GM12878 (cell line): ENCODE measurements around the gene ZNF692. TPM values are rescaled to one million over a fixed set of nuclear protein-coding genes. Genes with fewer than 3 reads are reported as not detected.

Experiments
- BCLAF1 ChIP-seq: fragments of 450-650 bp; IDR thresholded peaks from 2 replicates; pipeline ENCODE4 v1.6.1; 2017; ENCODE audit warnings: antibody characterized with exemption, mild to moderate bottlenecking, moderate library complexity
- BHLHE40 ChIP-seq, 2 experiments: fragments of 450-650 bp in 1 of 2; IDR thresholded peaks; 2 replicates each; pipeline ENCODE4 v1.6.1; 2011 to 2017; ENCODE audit warnings: low read depth in 2 of 2, borderline replicate concordance in 1 of 2, improper control_type of control experiment in 1 of 2, low read length in 1 of 2, mild to moderate bottlenecking in 1 of 2
- CHD1 ChIP-seq: IDR thresholded peaks from 2 replicates; pipeline ENCODE4 v1.6.1; 2012; ENCODE audit warnings: low read depth, low read length, improper control_type of control experiment
- CHD4 ChIP-seq: fragments of 200-600 bp; sonication (generic); IDR thresholded peaks from 2 replicates; pipeline ENCODE4 v1.6.1; 2016; ENCODE audit warnings: mild to moderate bottlenecking
- ESRRA ChIP-seq: IDR thresholded peaks from 2 replicates; pipeline ENCODE4 v1.6.1; 2012; ENCODE audit warnings: mild to moderate bottlenecking, low read length, improper control_type of control experiment
- FOXK2 ChIP-seq: fragments of 450-650 bp; IDR thresholded peaks from 2 replicates; pipeline ENCODE4 v1.6.1; 2017; ENCODE audit warnings: mild to moderate bottlenecking, moderate library complexity
- FOXM1 ChIP-seq: IDR thresholded peaks from 2 replicates; pipeline ENCODE4 v1.6.1; 2012; ENCODE audit warnings: low read depth, mild to moderate bottlenecking, inconsistent platforms, low read length, moderate library complexity
- IKZF2 ChIP-seq, 2 experiments: fragments of 450-650 bp; IDR thresholded peaks; 2 replicates each; pipeline ENCODE4 v1.6.1; 2017; ENCODE audit warnings: mild to moderate bottlenecking in 2 of 2, moderate library complexity in 2 of 2
- MEF2A ChIP-seq: IDR thresholded peaks from 2 replicates; pipeline ENCODE4 v1.6.1; 2011; ENCODE audit warnings: low read depth, mild to moderate bottlenecking, low read length, moderate library complexity; ENCODE audit not compliant: insufficient read depth
- MEF2B ChIP-seq: fragments of 450-650 bp; IDR thresholded peaks from 2 replicates; pipeline ENCODE4 v1.6.1; 2018; ENCODE audit warnings: mild to moderate bottlenecking, moderate library complexity; ENCODE audit not compliant: partially characterized antibody, poor library complexity, severe bottlenecking
- MLLT1 ChIP-seq: fragments of 450-650 bp; IDR thresholded peaks from 2 replicates; pipeline ENCODE4 v1.6.1; 2016; ENCODE audit warnings: mild to moderate bottlenecking
- NR2C2 ChIP-seq: IDR thresholded peaks from 2 replicates; pipeline ENCODE4 v1.6.1; 2011; ENCODE audit warnings: borderline replicate concordance, low read depth; ENCODE audit not compliant: control insufficient read depth, insufficient read length
- NR2F1 ChIP-seq: fragments of 450-650 bp; conservative IDR thresholded peaks from 2 replicates; pipeline ENCODE4 v1.6.1; 2017; ENCODE audit warnings: mild to moderate bottlenecking
- SMAD5 ChIP-seq: IDR thresholded peaks from 2 replicates; pipeline ENCODE4 v1.6.1; 2016; ENCODE audit warnings: antibody characterized with exemption, low read depth
- SPI1 ChIP-seq: IDR thresholded peaks from 2 replicates; pipeline ENCODE4 v1.6.1; 2011; ENCODE audit warnings: low read depth, mild to moderate bottlenecking, low read length, moderate library complexity, borderline replicate concordance; ENCODE audit not compliant: insufficient read depth
- TCF12 ChIP-seq: IDR thresholded peaks from 2 replicates; pipeline ENCODE4 v1.6.1; 2011; ENCODE audit warnings: low read depth, mild to moderate bottlenecking, low read length
- ZNF24 ChIP-seq: fragments of 450-650 bp; IDR thresholded peaks from 2 replicates; pipeline ENCODE4 v1.6.1; 2017; ENCODE audit warnings: antibody characterized with exemption, mild to moderate bottlenecking
- ZNF687 ChIP-seq: fragments of 450-650 bp; IDR thresholded peaks from 2 replicates; pipeline ENCODE4 v1.6.1; 2017; ENCODE audit warnings: mild to moderate bottlenecking, moderate library complexity
- polyA plus RNA-seq, 11 experiments: library from polyadenylated mRNA; depleted of rRNA in 4 of 11; unstranded in 6 of 11; stranded (reverse) in 5 of 11; fragments of >200 nt; fragmentation: Nextera tagmentation in 4 of 11; fragmentation: Illumina TruSeq in 1 of 11; extraction: Ambion mirVana in 4 of 11; extraction: Trizol in 1 of 11; gene quantifications; 1 replicate in 1 of 11; 2 replicates in 10 of 11; pipeline versions ENCODE4 v1.2.1 to v1.2.3, GENCODE V29; 2011 to 2016; ENCODE audit warnings: inconsistent platforms in 2 of 11, missing spikeins in 2 of 11, low read depth in 1 of 11
- total RNA-seq, 4 experiments: library from RNA; depleted of rRNA in 3 of 4; stranded (reverse); fragments of >200 nt in 3 of 4; fragmentation: Illumina TruSeq in 1 of 4; extraction: Trizol in 1 of 4; gene quantifications; 2 replicates each; pipeline versions ENCODE4 v1.2.1 to v1.2.3, GENCODE V29; 2013 to 2021

The ZNF692 gene
- total and polyA plus RNA-seq, 10 of the 15 experiments (the other 5 are each of a cell fraction or from before 2014, with no cell fraction given), result 5.3 to 76.6 (median 36.9) TPM

GRCh38 chr1:248804771-248805681, 53.9 kb downstream of the ZNF692 start (continued):
- TF ChIP-seq BHLHE40 (IDR thresholded peaks at IDR 0.05; ENCODE audit: borderline replicate concordance in 1 of 2, low read depth in 2 of 2, low read length in 1 of 2), result peak in 1 of 2 experiments; percentile 2; a peak in 1 of 4 replicates
- TF ChIP-seq ESRRA, result no peak
- peak; percentile 22; the same call in 1 of the 2 replicates for TF ChIP-seq SMAD5
- TF ChIP-seq ZNF687, result peak; percentile 92
- peak; percentile 39; the same call in 1 of the 2 replicates for TF ChIP-seq MLLT1
- peak; percentile 53 for TF ChIP-seq NR2F1
- 0 out of 2 replicates have a peak, but pooled peaks have one; percentile 38 for TF ChIP-seq FOXM1
- TF ChIP-seq NR2C2, result no peak
- TF ChIP-seq FOXK2, result no peak
- no peak for TF ChIP-seq CHD1
- peak; percentile 38; the same call in 1 of the 2 replicates for TF ChIP-seq TCF12
- TF ChIP-seq CHD4, result no peak
- TF ChIP-seq ZNF24, result peak; percentile 23; the same call in 1 of the 2 replicates
- no peak for TF ChIP-seq MEF2A
- TF ChIP-seq SPI1, result peak; percentile 42; the same call in 1 of the 2 replicates
- TF ChIP-seq IKZF2 (IDR thresholded peaks at IDR 0.05), result peak; percentile 74 to 79
- TF ChIP-seq MEF2B, result peak; percentile 41
- no peak for TF ChIP-seq BCLAF1
